Measurements from ENCODE around the gene MS4A10. TPM values are rescaled to one million over a fixed set of nuclear protein-coding genes. Genes with fewer than 3 reads are reported as not detected.

The MS4A10 gene
- total and polyA plus RNA-seq, 8 donors: 0.08 to 0.13 (median 0.10) TPM; not detected in 3

DNA sequence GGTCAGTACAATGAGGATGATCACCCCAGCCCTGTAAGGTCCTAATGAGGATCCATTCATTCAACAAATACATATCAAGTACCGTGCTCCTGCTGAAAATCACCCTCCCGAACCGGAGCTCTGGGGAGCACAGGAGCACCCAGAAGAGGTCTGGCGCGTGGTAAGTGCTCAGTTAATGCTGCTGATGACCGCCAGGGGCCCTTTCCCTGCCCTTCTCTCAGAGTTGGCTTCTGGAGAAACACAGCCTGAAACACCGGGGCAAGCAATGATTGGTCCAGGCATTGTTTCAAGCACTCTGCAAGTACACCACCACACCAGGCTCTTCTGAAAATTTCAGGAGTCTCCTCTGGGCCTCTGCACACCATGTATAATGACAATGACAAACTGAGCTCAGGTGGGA, 53.0 kb downstream of the MS4A10 start:
- H3K9me3 ChIP-seq: no peaks in the 10 kb centered on the region

DNA sequence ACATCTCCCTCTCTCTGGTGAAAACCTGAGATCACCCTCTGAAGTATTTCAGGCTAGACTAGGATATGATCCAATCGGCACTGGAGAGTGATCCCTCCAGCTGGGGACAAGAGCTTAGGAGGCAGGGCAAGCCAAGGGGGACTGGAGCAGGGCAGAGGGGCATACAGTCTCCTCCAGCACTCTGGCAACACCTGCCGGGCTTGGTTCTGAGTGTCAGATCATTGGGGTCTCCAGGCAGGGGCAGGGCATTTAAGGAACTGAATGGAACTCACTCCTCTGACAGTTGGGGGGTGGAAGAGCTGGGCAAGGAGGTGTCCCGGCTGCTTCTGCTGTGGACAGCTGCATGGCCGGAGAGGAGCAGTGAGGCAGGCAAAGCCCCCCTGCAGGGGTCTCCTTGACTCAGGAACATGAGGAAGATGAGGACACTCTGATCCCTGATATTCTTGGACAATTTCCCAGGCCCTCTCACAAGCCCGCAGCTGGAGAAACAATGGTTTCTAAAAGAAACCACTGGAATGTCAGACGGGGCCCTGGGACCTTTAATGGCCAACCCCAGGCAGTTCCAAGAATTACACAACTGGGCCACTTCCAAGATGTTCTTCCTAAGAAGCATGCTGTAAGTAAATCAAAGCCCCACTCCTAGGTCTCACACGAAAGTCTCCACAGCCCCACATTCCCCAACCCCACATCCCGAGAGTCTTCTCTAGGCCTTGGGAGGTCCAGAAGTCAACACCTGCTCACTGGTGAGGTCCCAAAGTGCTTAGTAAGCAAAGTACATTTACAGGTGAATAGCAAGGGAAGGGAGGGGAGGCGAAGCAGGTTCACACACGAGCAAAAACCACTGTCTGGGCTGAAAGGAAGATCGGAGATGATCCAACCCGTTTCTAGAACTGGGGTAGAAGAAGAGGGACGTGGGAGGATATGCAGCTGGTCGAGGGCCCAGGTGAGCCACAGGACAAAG, 55.6 kb downstream of the MS4A10 start:
- peaks cover 0 to 6% of the 10 kb centered on the region in 2 donors for H3K36me3 ChIP-seq
- intact Hi-C loops (cut with DNase I): no loop called here
- peak overlapping the region in 1 of 2 donors; percentile 59 for H3K27ac ChIP-seq
- peak in 2 of 4 donors; percentile 16 to 35 for DNase-seq
- no peak overlapping the region for H3K4me3 ChIP-seq
- H3K4me1 ChIP-seq: peaks cover 23 to 51% of the 10 kb centered on the region in 2 donors
- TF ChIP-seq, protein P1, sequence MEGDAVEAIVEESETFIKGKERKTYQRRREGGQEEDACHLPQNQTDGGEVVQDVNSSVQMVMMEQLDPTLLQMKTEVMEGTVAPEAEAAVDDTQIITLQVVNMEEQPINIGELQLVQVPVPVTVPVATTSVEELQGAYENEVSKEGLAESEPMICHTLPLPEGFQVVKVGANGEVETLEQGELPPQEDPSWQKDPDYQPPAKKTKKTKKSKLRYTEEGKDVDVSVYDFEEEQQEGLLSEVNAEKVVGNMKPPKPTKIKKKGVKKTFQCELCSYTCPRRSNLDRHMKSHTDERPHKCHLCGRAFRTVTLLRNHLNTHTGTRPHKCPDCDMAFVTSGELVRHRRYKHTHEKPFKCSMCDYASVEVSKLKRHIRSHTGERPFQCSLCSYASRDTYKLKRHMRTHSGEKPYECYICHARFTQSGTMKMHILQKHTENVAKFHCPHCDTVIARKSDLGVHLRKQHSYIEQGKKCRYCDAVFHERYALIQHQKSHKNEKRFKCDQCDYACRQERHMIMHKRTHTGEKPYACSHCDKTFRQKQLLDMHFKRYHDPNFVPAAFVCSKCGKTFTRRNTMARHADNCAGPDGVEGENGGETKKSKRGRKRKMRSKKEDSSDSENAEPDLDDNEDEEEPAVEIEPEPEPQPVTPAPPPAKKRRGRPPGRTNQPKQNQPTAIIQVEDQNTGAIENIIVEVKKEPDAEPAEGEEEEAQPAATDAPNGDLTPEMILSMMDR (IDR thresholded peaks at IDR 0.05): no peak
- H3K9me3 ChIP-seq: no peaks in the 10 kb centered on the region
- H3K27me3 ChIP-seq: peaks cover under 1 to 11% of the 10 kb centered on the region in 2 donors
- no peak for ATAC-seq

More for the DNA sequence above, 53.0 kb downstream of the MS4A10 start:
- H3K4me1 ChIP-seq: peaks cover 16 to 35% of the 10 kb centered on the region in 2 donors
- peaks cover 5 to 29% of the 10 kb centered on the region in 2 donors for H3K27me3 ChIP-seq
- ATAC-seq (no peak), DNase-seq (no peak)
- no peak overlapping the region for H3K4me3 ChIP-seq
- no peaks in the 10 kb centered on the region for H3K36me3 ChIP-seq
- TF ChIP-seq, protein P1 (IDR thresholded peaks at IDR 0.05): no peak
- intact Hi-C loops (cut with DNase I): loop anchor here in 1 of 2 donors (5.0 to 10.0 kb wide), 2 partner anchors 59 to 347 kb away; no protein-coding TSS in a partner anchor
- H3K27ac ChIP-seq: no peak overlapping the region

DNA sequence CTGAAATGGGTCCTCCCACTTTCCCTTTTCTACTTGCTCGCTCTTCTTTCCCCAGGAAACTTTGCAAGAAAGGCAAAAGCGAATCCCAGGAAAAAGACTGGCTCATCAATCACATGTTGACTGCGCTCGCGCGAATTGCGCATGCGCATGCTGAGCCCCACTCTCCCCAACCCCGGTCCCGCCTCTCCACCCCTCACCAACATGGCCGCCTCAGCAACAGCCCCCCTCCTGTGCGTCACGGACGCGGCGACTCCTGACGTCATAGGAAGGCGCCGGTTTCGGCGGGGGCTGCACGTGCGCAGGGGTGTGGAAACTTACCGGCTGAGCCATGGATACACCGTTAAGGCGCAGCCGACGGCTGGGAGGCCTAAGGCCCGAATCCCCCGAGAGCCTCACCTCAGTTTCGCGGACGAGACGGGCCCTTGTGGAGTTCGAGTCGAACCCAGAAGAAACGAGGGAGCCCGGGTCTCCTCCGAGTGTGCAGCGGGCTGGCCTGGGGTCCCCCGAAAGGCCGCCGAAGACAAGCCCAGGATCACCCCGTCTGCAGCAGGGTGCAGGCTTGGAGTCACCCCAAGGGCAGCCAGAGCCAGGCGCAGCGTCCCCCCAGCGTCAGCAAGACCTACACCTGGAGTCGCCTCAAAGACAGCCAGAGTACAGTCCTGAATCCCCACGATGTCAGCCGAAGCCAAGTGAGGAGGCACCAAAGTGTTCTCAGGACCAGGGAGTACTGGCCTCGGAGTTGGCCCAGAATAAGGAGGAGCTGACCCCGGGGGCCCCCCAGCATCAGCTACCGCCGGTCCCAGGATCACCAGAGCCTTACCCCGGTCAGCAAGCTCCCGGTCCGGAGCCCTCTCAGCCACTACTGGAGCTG, 56.9 kb downstream of the MS4A10 start, which contains the start of gene CCDC86:
CCDC86 (plus strand) TSS at position 317 of the 871 bp plus-strand sequence; CDS start at position 329, 12 bp downstream.
- Histone ChIP-seq H3K36me3 (peaks cover 0 to 14% of the 10 kb centered on the region in 2 donors), H3K27ac (peak within 1 kb of the TSS; percentile 55 to 59), H3K9me3 (no peaks in the 10 kb centered on the region), H3K4me3 (peak within 1 kb of the TSS; percentile 81 to 90), H3K27me3 (peaks cover 0 to 1% of the 10 kb centered on the region in 2 donors), H3K4me1 (peaks cover 23 to 47% of the 10 kb centered on the region in 2 donors)
- intact Hi-C loops (cut with DNase I): no loop called here
- DNase-seq (peak; percentile 96 to 98 (median 98)), ATAC-seq (peak; percentile 96)
- TF ChIP-seq, protein P1 (IDR thresholded peaks at IDR 0.05): no peak

DNA sequence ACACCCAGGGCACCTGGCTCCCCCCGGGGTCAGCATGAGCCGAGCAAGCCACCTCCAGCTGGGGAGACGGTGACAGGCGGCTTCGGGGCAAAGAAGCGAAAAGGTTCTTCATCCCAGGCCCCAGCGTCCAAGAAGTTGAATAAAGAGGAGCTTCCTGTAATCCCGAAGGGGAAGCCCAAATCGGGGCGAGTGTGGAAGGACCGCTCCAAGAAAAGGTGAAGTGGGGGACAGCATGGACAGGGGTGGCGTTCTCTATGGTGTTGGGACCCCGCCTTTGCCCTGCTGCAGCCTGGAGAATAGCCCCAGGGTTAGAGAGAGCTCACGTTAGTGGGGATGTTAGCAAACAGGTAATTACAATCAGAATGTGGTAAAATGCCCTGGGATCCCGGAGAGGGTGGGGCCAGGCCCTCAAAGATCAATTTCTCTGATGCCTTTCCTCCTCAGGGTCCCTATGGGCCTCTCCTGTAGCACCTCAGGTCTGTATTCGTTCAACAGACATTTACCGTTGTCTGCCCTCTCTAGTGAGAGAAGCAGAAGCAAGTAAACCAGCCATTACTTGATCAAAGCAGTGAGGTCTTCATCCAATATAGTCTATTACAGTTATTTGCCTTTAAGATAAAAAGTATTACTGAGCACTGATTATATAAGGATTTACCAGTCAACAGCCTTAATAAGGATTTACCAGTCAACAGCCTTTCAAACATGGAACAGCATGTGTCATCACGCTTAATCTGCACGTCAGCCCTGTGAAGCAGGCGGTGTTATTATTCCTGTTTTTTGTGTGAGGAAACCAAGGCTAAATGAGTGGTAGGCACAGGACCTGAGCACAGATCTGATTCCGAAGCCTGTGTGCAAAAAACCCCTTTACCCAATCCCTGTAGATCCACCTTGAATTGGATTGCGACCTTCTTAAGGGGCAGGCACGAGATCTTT, 57.8 kb downstream of the MS4A10 start:
- Histone ChIP-seq H3K4me3 (peak overlapping the region; percentile 81 to 90), H3K27me3 (no peaks in the 10 kb centered on the region), H3K27ac (peak overlapping the region in 1 of 2 donors; percentile 55), H3K9me3 (no peaks in the 10 kb centered on the region), H3K4me1 (peaks cover 23 to 47% of the 10 kb centered on the region in 2 donors), H3K36me3 (peaks cover 0 to 20% of the 10 kb centered on the region in 2 donors)
- TF ChIP-seq, protein P1 (IDR thresholded peaks at IDR 0.05): no peak
- ATAC-seq: no peak
- intact Hi-C loops (cut with DNase I): no loop called here
- no peak for DNase-seq
